ENCODE results near the gene MFSD6.

Gene MFSD6

DNA sequence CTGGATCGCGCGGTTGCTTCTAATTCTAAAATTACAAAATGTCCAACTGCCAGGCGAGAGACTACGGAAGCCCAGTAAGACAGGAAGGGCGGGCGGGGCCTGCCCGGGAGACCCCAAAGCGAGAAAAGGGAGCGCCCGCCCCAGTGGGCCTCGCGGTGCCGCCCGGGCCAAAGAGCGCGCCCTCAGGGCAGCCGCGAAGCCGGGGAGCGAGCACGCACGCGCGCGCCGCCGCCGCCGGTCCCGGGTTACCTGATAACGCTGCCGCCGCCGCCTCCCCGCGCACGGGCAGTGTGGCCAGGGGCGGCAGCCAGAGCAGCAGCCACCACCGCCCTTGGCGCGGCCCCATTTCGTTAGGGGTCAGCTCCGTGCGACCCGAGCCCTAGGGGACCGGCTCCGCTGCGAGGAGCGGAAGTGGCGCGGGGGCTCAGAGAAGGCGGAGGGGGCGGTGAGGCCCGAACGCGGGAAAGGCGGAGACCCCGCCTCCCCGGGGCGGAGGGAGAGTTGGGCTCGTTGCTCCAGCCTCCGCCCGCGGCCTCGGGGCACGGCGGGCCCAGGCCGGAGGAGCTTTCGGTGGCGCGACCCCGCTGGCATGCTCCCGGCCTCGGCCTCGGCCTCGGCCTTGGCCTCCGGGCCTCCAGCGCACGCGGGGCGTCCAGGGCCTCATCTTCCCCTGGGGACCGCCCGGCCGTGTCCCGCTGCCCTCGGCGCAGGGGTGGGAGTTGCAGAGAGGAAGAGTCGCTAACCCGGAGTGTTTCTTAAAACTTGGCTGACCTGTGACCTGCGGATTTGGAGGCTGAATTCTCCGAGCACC, 126.4 kb downstream of the MFSD6 start, which contains the start of gene NEMP2:
NEMP2 (minus strand) TSS at position 413 of the 811 bp plus-strand sequence; CDS start at position 346, 67 bp downstream.
- DNase-seq, result peak; percentile 82 to 87

DNA sequence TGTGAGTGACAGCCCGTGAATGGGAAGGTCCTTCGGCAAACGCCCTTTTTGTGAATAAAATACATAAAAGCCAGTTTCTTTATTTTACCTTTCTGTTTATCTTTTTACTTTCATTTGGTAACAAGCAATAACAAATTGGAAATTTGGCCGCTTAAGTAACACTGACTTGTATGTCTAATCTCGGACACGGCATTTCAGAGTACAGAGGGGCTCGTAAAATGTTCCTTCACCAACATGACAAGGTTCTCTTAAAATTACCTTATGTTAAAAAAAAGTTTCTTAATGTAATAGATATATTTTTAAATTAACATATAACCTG, 126.9 kb downstream of the MFSD6 start:
- DNase-seq, result no peak

DNA sequence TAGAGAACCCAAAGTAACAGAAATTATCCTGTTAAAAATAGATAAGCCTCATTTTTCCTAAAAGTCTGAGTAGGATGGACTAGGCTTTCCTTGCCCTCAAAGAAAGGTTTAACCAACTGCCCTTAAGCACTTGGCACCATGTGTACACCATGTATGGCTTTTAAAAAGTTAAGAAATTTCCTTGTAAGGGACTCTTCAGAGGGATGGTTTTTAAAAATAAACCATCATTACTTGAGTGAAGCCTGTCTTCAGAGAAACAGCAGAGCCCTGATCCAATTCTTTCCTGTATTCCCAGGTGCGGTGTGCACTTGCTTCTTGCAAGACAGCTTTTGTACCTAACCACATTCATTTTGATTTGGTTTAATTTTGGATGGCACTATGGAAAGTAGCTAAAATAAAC, 127.4 kb downstream of the MFSD6 start:
- no peak for DNase-seq

DNA sequence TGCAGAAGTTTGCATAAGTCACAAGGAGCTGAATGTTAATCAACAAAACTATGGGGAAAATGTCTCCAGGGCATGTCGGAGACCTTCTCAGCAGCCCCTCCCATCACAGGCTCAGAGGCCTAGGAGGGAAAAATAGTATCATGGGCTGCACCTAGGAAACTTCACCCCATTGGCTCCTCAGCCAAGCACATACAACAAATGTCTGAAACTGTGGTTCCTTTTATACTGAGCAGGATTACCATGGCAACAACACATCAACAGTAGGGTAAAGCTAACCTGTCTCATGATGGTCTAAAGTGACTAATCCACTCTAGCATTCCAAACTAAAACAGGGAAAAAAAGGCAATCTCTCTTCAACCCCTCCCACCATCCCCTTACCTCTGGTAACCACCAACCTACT, 129.6 kb downstream of the MFSD6 start:
- peak in 1 of 2 experiments; percentile 8 for DNase-seq

DNA sequence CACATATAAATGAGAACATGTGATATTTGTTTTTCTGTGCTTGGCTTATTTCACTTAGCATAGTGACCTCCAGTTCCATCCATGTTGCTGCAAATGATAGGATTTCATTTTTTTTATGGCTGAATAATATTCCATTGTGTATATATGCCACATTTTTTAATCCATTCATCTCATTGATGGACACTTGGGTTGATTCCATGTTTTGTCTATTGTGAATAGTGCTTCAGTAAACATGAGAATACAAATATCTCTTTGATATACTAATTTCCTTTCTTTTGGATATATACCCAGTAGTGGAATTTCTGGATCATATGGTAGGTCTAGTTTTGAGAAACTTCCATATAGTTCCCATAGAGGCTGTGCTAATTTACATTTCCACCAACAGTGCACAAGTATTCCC, 130.0 kb downstream of the MFSD6 start:
- DNase-seq, result no peak

DNA sequence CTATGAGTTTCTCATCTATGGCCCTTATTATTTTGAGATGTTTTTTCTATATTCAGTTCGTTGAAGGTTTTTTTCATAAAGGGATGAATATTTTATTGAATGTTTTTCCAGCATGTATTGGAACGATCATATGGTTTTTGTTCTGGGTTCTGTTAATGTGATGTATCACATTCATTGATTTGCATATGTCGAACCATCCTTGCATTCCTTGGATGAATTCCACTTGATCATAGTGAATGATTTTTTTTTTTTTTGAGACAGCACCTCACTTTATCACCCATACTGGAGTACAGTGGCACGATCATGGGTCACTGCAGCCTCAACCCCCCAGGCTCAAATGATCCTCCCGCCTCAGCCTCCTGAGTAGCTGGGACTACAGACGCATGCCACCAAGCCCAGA, 131.9 kb downstream of the MFSD6 start:
- no peak for DNase-seq

DNA sequence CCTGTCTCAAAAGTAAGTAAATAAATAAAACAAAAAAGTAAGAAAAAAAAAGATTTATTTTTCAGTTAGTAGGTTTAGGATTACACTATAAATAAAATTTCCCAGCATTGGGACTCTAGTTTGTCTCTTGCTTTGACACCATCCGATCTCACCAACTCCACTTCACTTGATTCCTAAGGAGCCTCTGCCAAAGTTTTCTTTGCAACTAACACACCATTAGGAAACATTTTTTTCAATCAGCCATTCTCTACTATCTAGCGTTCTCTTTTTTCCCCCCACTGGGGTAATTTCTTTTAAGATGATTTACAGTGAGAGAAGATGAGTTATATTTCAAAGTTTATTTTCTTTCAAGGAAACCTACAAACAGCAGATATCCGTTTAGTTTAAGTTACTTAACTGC, 136.9 kb downstream of the MFSD6 start:
- DNase-seq, result no peak

DNA sequence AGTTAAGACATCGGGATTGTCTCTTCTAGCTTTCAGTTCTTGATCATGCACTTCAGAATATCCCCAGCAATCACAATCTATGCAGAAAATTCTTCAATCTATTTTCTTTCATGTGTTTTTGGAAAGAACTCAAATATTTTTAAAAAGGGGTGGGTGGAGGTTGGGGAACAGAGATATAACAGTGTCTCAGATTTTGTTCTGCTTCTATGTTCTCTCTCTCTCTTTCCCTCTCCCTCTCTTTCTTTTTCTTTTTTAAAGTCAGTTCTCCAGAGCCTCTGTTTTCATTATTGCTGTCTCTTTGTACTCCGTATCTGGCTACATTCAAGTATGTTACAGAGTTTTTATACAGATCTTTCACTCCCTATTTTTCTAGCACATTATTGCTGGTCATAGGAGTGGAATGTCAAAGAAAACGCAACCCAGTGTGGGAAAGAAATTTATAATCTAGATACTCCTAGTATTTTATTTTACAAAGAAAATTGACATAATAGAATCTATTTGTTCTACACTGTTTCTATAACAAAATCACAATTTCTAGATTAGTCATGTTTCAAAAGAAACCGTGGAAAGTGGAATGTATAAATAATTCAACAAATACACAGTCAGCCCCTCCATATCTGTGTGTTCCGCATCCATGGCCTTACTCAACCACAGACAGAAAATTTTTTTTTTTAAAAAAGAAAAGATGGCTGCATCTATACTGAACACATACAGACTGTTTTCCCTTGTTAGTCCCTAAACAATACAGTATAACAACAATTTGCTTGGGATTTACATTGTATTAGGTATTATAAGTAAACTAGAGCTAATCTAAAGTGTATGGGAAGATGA, 137.6 kb downstream of the MFSD6 start:
- DNase-seq, result no peak

DNA sequence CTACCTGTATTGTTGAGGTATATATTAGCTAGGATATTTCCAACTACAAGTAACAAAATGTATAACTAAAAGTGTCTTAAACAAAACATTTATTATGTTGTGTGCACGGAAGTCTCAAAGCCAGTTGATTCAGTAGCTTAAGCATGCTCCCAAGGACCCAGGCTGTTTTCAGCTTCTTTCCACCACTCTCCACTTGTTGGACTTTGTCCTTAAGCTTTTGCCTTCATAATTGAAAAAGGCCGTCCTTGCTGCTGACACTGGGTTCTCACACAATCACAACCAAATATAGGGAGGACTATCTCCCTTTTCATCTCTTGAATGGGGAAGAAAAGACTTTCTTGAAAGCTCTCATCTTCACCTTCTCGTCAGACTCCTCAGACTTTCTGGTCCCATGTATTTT, 138.6 kb downstream of the MFSD6 start:
- no peak for DNase-seq

DNA sequence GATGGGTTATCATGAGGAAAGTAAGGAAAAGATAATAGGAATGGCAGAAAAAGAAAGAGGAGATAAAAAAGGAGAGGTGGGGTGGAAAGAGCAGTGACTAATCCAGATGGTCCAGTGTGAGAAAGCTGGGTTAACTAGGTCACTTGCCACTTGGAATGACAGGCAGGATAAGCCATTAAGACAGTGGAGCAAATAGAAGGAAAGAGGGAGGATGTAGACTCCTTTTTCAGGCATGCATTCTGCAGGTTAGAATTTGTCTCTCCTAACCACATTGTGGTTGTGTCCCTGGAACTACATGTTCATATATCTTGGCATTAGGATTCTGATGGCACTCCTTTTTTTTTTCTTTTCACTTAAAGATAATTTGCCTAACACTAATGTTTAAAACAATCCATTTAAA, 139.7 kb downstream of the MFSD6 start:
- DNase-seq, result no peak

DNA sequence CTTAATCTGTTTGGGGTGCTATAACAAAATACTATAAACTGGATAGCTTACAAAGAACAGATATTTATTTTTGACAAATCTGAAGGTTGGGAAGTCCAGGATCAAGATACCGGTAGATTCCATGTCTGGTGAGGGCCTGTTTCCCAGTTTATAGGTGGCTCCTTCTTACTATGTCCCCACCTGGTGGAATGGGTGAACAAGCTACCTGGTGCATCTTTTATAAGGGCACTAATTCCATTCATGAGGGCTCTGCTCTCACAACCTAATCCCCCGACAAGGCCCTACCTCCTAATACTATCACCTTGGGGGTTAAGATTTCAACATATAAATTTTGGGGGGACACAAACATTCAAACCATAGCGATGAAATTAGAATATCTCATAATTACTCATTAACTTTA, 142.0 kb downstream of the MFSD6 start:
- no peak for DNase-seq

Measured in AML-193 (cell line).